Measurements from ENCODE around the gene KDELR3. TPM values are rescaled to one million over a fixed set of nuclear protein-coding genes. Genes with fewer than 3 reads are reported as not detected.

Gene KDELR3
- total and polyA plus RNA-seq, 2 experiments from 2014 or later, result 13.1 to 26.5 TPM

DNA sequence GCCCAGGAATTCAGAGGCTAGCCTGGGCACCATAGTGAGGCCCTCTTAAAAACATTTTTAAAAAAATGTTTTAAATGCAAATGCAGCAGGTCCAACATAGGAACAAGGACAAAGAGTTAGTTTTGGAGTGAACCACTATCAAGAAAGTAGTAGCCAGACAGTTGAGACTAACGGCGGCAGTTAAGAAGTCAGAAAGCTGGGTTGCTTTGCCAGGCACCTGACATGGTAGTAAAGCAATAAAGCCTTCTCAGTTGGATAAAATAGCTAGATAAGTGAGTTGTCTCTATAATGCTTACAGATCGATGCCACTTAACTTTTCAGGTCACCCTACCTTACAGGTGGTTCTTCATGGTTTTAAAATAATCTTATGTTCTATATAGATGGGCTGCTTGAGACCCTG is 55.1 kb downstream of the KDELR3 start:
- Histone ChIP-seq H3K27me3 (no peaks in the 10 kb centered on the region), H3K36me3 (no peaks in the 10 kb centered on the region)
- TF ChIP-seq, protein P1, sequence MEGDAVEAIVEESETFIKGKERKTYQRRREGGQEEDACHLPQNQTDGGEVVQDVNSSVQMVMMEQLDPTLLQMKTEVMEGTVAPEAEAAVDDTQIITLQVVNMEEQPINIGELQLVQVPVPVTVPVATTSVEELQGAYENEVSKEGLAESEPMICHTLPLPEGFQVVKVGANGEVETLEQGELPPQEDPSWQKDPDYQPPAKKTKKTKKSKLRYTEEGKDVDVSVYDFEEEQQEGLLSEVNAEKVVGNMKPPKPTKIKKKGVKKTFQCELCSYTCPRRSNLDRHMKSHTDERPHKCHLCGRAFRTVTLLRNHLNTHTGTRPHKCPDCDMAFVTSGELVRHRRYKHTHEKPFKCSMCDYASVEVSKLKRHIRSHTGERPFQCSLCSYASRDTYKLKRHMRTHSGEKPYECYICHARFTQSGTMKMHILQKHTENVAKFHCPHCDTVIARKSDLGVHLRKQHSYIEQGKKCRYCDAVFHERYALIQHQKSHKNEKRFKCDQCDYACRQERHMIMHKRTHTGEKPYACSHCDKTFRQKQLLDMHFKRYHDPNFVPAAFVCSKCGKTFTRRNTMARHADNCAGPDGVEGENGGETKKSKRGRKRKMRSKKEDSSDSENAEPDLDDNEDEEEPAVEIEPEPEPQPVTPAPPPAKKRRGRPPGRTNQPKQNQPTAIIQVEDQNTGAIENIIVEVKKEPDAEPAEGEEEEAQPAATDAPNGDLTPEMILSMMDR (IDR thresholded peaks at IDR 0.05; ENCODE audit: low read depth, low read length), result no peak

DNA sequence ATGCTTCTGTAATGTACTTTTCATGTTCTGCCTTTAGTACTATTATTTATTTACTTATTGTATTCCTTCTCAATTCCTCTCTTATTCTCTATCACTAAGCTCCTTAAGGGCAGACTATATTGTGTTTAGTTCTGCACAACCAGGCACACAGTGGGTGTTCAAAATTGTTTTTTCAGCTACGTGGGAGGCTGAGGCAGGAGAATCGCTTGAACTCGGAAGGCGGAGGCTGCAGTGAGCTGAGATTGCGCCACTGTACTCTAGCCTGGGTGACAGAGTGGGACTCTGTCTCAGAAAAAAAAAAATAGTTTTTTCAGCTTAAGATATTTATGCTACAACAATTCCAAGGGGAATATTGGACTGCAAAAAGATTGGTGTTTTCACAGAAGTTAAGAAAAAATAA is 55.6 kb downstream of the KDELR3 start:
- H3K27ac ChIP-seq, result no peak overlapping the region
- H3K4me1 ChIP-seq (ENCODE audit: low read depth), result no peaks in the 10 kb centered on the region
- no peak overlapping the region for H3K4me3 ChIP-seq
- no peaks in the 10 kb centered on the region for H3K9me3 ChIP-seq (ENCODE audit: low read depth)
- TF ChIP-seq, protein P1 (IDR thresholded peaks at IDR 0.05; ENCODE audit: low read depth, low read length), result no peak
- H3K36me3 ChIP-seq, result no peaks in the 10 kb centered on the region
- no peaks in the 10 kb centered on the region for H3K27me3 ChIP-seq
- no peak for DNase-seq (ENCODE audit: low read depth in 1 of 2, low spot score in 1 of 2)

More for the DNA sequence above, 55.1 kb downstream of the KDELR3 start:
- H3K27ac ChIP-seq, result no peak overlapping the region
- no peak for DNase-seq (ENCODE audit: low read depth in 1 of 2, low spot score in 1 of 2)
- H3K4me1 ChIP-seq (ENCODE audit: low read depth), result no peaks in the 10 kb centered on the region
- no peak overlapping the region for H3K4me3 ChIP-seq
- H3K9me3 ChIP-seq (ENCODE audit: low read depth), result no peaks in the 10 kb centered on the region

DNA sequence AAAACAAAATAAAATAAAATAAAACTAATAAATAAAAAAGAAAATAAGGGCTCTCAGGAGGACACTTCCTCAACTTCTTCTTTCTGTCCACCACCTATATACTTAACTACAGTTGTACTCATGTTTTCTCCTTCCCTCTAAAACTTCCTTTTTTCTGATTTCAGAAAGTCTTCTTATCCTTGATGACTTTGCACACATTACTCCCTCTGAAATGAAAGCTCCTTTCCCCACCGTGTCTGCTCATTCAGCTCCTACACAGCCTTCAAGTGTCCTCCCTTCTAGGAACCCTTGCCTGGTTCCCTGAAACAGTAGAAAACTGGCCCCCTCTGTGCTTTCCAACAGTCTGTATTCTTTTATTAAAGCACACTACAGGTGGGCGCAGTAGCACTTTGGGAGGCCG is 56.5 kb downstream of the KDELR3 start:
- no peaks in the 10 kb centered on the region for H3K4me1 ChIP-seq (ENCODE audit: low read depth)
- DNase-seq (ENCODE audit: low read depth in 1 of 2, low spot score in 1 of 2), result no peak
- no peak overlapping the region for H3K27ac ChIP-seq
- no peaks in the 10 kb centered on the region for H3K9me3 ChIP-seq (ENCODE audit: low read depth)
- H3K36me3 ChIP-seq, result no peaks in the 10 kb centered on the region
- TF ChIP-seq, protein P1 (IDR thresholded peaks at IDR 0.05; ENCODE audit: low read depth, low read length), result no peak
- no peak overlapping the region for H3K4me3 ChIP-seq
- H3K27me3 ChIP-seq, result no peaks in the 10 kb centered on the region

DNA sequence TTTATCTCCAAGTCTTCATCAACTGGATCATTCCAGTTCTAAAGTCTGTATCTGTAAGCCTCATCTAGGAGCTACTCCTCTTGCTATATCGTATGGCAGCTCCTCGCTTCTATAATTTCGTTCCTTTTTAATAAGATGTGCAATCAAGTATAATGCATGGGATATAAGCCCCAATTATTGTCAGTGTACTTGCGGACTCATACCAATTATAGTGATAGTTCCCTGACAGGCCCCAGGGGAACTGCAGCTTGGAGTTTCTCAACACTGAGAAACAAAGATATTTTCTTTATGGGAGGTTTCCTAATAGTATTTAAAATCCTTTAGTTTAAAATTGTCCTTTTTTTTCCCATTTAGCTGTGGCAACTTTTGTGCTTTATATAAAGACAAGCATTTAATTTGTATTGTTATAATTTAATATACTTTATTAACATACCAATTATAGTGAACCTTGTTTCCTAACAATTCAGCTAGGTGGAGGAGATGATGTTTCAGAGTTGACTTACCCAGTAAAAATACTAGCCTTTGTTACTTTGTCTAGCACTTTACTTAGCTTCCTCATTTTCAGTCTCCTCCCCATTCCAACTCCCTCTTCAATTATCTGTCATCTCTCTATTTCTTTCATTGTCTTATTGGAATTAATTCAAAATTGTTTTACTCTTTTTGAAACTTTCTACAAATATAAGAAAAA is 63.5 kb downstream of the KDELR3 start:
- Histone ChIP-seq H3K27ac (no peak overlapping the region), H3K36me3 (no peaks in the 10 kb centered on the region), H3K4me3 (no peak overlapping the region), H3K27me3 (no peaks in the 10 kb centered on the region), H3K9me3 (ENCODE audit: low read depth) (no peaks in the 10 kb centered on the region), H3K4me1 (ENCODE audit: low read depth) (no peaks in the 10 kb centered on the region)
- no peak for DNase-seq (ENCODE audit: low read depth in 1 of 2, low spot score in 1 of 2)
- TF ChIP-seq, protein P1 (IDR thresholded peaks at IDR 0.05; ENCODE audit: low read depth, low read length), result no peak

Other genes starting within 250 kb of the KDELR3 start
- gene TMEM184B, start 195.1 kb upstream of the KDELR3 start, total RNA-seq, result 65.7 and 70.3 TPM in 2 replicates
- gene TMEM184B, start 195.1 kb upstream of the KDELR3 start, polyA plus RNA-seq, result 59.6 and 68.8 TPM in 2 replicates
- 198 and 262 TPM in 2 replicates for gene CSNK1E, start 150.7 kb upstream of the KDELR3 start, total RNA-seq
- gene CSNK1E, start 150.7 kb upstream of the KDELR3 start, polyA plus RNA-seq, result 179 and 193 TPM in 2 replicates
- 19.3 and 27.5 TPM in 2 replicates for gene KCNJ4, start 12.9 kb upstream of the KDELR3 start, total RNA-seq
- 3.2 and 4.9 TPM in 2 replicates for gene KCNJ4, start 12.9 kb upstream of the KDELR3 start, polyA plus RNA-seq
- 682 and 855 TPM in 2 replicates for gene DDX17, start 38.2 kb downstream of the KDELR3 start, total RNA-seq
- gene DDX17, start 38.2 kb downstream of the KDELR3 start, polyA plus RNA-seq, result 53.7 and 60.4 TPM in 2 replicates
- gene DMC1, start 102.1 kb downstream of the KDELR3 start, total RNA-seq, result 0.32 and 3.0 TPM in 2 replicates
- gene DMC1, start 102.1 kb downstream of the KDELR3 start, polyA plus RNA-seq, result 2.6 TPM in 1 of 2 replicates, not detected in the other
- gene FAM227A, start 188.3 kb downstream of the KDELR3 start, total RNA-seq, result 4.5 and 5.7 TPM in 2 replicates
- gene FAM227A, start 188.3 kb downstream of the KDELR3 start, polyA plus RNA-seq, result 2.9 and 7.4 TPM in 2 replicates
- 24.9 and 25.9 TPM in 2 replicates for gene CBY1, start 188.5 kb downstream of the KDELR3 start, total RNA-seq
- 68.4 and 84.6 TPM in 2 replicates for gene CBY1, start 188.5 kb downstream of the KDELR3 start, polyA plus RNA-seq
- gene TOMM22, start 213.9 kb downstream of the KDELR3 start, total RNA-seq, result 46.2 and 52.6 TPM in 2 replicates
- gene TOMM22, start 213.9 kb downstream of the KDELR3 start, polyA plus RNA-seq, result 123 and 151 TPM in 2 replicates
- gene JOSD1, start 232.8 kb downstream of the KDELR3 start, total RNA-seq, result 37.0 and 41.0 TPM in 2 replicates
- gene JOSD1, start 232.8 kb downstream of the KDELR3 start, polyA plus RNA-seq, result 3.1 and 4.4 TPM in 2 replicates
- 72.6 and 92.2 TPM in 2 replicates for gene GTPBP1, start 237.8 kb downstream of the KDELR3 start, total RNA-seq
- 49.8 and 65.3 TPM in 2 replicates for gene GTPBP1, start 237.8 kb downstream of the KDELR3 start, polyA plus RNA-seq

Measured in cardiac muscle cell (in vitro differentiated cells and primary cell).